Measurements from ENCODE around the gene KIFAP3.
"Not testable (repeated sequence)": the region's sequence is repeated elsewhere in the genome, so short reads cannot be mapped to it uniquely, and the experiment has no call there.

Gene KIFAP3

GRCh38 chr1:169918927-169919326 lies 155.6 kb downstream of the KIFAP3 start:
- no peak for DNase-seq

DNA sequence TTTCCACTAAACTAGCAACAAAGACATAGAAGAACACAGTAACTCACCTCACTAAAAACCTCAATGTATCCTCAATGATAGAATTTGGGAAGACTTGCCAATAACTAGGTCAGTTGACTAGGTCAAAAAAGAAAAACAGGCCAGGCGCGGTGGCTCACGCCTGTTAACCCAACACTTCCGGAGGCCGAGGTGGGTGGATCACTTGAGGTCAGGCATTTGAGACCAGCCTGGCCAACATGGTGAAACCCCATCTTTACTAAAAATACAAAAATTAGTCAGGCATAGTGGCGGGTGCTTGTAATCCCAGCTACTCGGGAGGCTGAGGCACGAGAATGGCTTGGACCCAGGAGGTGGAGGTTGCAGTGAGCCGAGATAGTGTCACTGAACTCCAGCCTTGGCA lies 156.3 kb downstream of the KIFAP3 start:
- not testable (repeated sequence) for DNase-seq

DNA sequence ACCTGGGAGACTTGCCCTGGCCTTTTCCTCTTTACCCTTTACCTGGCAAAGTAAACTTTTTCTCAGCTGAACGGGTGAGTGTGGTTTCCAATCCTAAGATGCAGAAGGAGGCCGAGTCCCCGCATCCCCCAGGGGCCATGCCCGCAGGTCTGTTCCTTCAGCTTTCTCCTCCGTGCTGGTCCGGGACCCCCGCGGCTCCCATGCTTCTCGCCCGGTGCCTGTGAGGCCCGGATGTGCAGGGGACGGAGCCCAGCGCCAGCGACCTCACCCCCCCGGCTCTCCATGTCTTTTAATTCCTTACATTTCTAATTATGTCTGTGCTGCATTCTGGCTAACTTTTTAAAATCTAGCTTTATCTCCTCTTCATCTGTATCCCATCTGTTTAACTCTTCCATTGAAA lies 159.3 kb downstream of the KIFAP3 start:
- no peak for DNase-seq

DNA sequence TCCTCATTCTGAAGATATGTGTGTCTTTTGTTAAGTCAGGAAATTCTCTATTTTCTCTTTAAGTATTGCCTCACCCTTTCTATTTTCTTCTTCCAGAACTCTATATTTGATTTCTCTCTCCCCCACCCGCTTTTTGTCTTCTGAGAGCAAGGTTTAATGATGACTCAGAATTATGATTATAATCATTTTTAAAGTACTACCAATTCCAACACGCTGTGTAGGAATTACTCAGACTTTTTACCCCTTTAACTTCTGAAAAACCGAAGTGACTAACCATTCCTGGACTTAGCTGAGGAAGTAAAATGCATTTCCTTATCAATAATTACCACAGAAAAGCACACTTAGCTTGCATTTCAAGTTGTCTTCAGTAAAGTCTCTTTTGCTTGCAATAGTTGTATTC lies 160.0 kb downstream of the KIFAP3 start:
- no peak for DNase-seq

- DNase-seq, result no peak
Measured at GRCh38 chr1:169909499-169909898, 165.0 kb downstream of the KIFAP3 start.

- no peak for DNase-seq
Measured at GRCh38 chr1:169906938-169907337, 167.6 kb downstream of the KIFAP3 start.

DNA sequence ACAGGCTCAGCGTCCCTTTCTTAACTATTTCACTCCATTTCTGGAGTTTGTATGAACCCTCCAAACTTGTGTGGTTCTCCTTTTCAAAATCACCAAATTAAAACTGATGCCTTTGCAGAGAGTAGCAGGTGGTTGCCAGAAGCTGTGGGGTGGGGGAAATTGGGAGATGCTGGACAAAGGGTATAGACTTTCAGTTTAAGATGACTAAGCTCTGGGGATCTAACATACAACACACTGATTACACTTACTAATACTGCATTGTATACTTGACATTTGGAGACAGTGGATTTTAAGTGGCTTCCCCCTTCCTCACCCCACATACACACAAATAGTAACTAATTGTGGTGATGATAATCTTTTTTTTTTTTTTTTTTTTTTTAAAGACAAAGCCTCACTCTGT lies 169.7 kb downstream of the KIFAP3 start:
- no peak for DNase-seq

GRCh38 chr1:169902751-169903150 lies 171.7 kb downstream of the KIFAP3 start:
- no peak for DNase-seq

- DNase-seq, result no peak
Measured at GRCh38 chr1:169901115-169901514, 173.4 kb downstream of the KIFAP3 start.

GRCh38 chr1:169900571-169900970 lies 173.9 kb downstream of the KIFAP3 start:
- no peak for DNase-seq

- DNase-seq, result no peak
Measured at GRCh38 chr1:169899519-169900217, 174.8 kb downstream of the KIFAP3 start.

- no peak for DNase-seq
Measured at GRCh38 chr1:169896013-169896412, 178.5 kb downstream of the KIFAP3 start.

DNA sequence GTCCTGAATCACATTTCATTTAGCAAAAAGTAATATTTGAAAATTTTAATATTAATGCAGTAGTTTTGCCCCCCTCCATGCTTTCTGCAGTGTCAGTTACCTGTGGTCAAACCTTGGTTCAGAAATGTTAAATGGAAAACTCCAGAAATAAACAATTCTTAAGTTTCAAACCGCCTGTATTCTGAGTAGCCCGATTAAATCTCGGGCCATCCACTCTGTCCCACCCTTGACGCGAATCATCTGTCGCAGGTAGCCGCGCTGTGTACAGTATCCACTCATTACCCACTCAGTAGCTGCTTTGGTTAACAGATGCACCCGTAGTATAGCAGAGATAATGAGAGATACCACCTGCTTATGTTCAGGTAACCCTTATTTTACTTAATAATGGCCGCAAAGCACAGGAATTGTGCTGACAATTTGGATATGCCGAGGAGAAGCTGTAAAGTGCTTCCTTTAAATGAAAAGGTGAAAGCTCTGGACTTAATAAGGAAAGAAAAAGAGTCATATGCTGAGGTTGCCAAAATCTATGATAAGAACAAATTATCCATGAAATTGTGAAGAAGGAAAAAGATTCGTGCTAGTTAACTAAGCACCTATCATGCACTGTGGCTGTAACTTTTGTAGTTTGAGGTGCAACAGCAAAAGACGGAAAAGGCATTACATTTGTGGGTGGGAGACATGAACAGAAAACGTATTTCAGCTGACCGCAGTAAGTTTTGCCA lies 179.9 kb downstream of the KIFAP3 start:
- DNase-seq, result no peak

GRCh38 chr1:169893645-169894423 lies 180.7 kb downstream of the KIFAP3 start, which contains the start of gene SCYL3:
Gene SCYL3 (minus strand): TSS chr1:169893896. CDS start chr1:169888840, 5,056 bp downstream.
- peak; percentile 84 to 94 for DNase-seq

DNA sequence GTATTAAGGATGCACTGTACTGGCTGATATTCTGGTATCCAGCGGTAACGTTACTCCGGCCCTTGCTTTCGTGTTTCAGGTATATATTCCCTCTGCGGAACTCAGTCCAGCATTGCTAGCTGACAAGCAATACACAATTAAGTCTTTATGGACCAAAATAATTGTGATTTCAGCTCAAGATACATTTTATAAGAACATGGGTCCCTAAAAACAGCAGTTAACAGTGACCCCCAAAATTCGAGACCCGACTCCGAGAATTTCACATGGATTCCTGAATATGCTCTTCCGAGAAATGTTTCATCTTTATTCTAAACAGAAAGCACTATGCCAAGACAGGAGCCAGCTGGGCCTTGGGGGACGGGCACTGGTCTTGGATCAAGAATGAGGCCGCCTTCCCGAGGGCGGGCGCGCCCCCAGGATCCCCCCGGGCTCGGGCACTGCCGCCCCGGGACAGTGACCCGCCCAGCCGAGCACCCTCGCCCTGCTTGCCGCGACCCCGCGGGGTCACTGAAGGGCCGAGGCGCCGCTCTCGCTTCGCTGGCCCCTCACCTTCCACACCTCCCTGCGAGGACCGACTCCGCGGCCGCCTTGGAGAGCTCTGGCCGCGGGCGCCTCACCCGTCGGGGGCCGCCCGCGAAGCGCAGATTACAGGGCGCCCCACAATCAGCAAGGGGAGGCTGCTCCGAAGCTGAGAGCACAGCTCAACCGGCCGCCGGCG lies 181.4 kb downstream of the KIFAP3 start:
- peak in 1 of 2 donors; percentile 58 for DNase-seq

DNA sequence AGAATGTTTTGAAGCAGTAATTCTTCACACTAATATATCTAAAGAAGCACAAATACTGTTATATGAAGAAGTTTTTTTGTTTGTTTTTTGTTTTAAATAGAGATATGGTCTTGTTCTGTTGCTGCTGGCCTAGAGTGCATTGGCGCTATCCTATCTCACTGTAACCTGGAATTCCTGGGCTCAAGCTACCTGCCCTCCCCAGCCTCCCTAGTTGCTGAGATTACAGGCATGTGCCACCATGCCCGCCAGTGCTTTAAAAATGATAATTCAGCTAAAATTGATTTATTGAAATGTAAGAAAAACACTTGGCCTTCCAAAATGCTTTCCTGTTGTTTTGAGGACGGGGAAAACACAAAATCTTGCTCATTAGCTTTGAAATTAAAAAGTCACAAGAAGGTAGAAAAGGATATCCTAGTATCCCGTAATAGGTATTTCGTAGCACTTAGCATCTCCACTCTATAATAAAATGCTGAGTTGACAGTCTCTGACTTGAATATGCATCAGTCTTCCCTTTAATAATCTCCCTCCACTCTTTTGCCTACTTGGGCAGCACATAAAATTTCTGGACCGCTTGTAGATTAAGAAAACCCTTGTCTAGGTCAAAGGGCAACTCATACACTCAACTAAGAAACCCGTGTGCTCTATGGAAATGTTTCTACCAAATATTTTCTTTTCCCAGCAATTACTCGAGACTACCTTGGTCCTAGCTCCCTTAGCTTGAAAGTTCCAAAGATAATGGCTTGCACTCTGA lies 182.1 kb downstream of the KIFAP3 start:
- no peak for DNase-seq

- DNase-seq, result no peak
Measured at GRCh38 chr1:169891539-169891885, 183.0 kb downstream of the KIFAP3 start.

DNA sequence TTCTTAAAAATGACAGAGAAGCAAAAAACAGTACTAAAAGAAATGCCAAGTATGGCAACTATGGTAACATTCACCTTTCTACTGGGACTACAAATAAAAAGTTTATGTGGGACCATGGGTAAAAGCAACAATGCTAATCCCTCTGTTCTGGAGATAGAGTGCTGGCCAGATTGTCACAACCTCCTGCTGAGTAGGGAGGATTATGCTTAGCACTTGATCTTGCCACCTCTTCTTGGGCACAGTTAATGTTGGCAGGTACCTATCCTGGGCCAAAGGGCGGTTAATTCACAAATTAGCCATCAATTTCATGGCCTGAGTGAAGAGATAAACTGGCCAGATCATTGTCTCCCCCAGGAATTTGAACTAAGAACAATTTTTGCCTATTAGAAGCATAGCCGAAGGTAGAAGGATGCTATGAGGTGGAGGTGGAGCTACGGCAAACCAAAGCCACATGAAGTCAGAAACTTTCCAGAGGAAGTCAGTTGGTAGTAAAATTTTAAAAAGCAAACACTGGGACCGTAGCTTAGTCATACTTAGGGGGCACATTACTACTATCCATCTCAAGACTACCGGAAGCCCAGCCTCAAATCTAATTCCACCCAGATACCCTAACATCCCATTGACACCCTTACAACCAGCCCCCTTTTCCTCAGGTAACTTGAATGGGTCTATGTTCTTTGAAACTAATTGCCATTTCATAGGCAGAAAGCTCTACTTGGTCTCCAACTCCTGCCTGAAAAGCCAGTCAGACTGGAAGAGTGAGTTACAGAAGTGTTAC lies 183.5 kb downstream of the KIFAP3 start:
- no peak for DNase-seq

DNA sequence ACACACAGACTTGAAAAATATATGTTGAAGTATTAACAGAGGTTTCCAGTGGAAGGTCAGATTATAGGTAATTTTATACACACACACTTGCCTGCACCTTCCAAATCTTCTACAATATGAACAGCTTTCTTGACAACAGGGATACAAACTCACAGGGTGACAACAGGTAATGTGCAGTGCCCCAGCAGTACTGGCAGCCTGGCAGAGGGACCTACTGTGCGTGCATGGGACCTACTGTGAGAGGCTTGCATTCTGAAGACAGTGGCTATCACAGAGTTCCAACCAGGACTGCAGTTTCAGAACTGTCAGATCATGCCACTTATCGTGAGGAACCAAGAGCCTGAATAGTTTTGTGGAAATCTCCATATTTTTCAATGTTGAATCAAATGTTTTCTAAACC lies 184.6 kb downstream of the KIFAP3 start:
- no peak for DNase-seq

GRCh38 chr1:169886931-169887330 lies 187.6 kb downstream of the KIFAP3 start:
- no peak for DNase-seq

DNA sequence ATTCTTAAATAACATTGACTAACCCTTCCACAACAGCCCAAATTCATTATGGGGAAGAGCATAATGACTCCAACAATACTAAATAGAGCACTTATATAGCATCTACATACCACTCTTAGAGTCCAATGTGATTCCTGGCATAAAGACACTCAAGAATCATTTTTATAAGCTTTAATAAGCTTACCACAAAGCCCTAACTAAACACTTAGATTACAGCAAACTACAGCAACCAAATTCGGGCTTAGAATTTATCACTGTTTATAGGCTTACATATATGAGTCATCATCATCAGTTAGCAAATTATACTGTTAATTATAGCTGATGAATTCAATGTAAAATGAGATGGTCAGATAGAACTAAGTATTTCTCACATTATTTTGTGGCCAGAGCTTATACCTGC lies 188.1 kb downstream of the KIFAP3 start:
- DNase-seq, result no peak

DNA sequence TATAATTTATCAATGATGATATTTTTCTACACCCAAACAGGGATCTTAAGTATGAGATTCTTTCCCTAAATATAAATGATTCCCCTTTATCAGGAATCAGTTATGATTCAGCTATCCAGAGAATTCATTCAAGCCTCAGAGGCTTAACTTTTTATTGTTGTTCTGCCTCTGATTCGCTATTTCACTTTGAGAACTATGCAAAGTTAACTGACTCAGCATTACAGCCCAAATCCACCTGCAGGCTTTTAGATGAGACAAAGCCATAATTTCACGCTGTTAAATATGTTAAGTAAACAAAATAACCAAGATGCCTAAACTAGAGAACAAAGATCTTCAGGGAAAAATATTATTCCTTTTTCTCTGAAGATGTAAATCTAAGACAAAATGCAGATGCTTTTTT lies 189.3 kb downstream of the KIFAP3 start:
- no peak for DNase-seq

Measured in bone marrow (tissue), 2 donors.